Umbilical cord (tissue), 2 donors: ENCODE data around the gene LILRB3. TPM values are rescaled to one million over a fixed set of nuclear protein-coding genes. Genes with fewer than 3 reads are reported as not detected.
"Not testable (repeated sequence)": the region's sequence is repeated elsewhere in the genome, so short reads cannot be mapped to it uniquely, and the experiment has no call there.

Source experiments
- DNase-seq: peaks from one replicate; pipeline ENCODE4 v3.0.0-alpha.2; 2015; ENCODE audit warnings: low spot score
- total RNA-seq: library from RNA; depleted of rRNA; stranded (reverse); fragments of >200 nt; gene quantifications from one replicate; pipeline ENCODE4 v1.2.3, GENCODE V29; 2014; ENCODE audit warnings: low replicate concordance; ENCODE audit not compliant: insufficient read depth

The LILRB3 gene
- total RNA-seq, 1 donor from 2014 or later: 0.96 TPM

GRCh38 chr19:54190503-54191010 is 32.2 kb downstream of the LILRB3 start:
- DNase-seq: peak; percentile 100

DNA sequence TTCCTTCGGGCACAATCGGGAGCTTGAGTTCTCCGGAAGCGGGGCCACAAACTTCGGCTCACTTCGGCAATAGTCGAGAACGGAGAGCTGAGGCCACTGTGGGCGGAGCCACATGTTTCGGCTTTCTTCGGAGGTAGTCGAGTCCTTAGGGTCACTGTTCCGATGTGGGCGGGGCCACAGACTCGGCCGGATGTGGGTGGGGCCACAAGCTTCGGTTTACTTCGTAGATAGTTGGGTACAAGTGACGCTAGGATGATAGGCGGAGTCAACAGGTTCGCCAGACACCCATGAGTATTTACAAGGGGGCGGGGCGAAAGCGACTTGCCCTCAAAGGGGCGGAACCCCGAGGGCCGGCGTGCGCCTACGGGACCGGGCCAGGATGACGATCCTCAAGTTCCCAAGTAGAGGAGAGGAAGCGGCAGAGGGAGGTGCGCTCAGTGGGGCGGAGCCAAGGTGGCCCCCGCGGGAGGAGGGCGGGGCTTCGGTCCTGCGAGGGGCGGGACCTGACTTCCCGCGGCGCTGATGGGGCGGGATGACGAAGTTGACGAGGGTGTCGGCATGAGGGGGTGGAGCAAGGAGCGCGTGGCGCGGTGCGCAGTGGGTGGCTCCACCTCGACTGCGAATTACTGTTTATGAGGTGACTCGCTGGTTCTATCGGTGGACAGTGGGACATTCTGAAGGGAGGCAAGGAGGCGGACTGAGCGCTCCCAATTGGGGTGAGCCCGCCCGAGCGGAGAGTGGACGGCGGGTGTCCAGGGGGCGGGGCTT is 32.9 kb downstream of the LILRB3 start:
- peak; percentile 100 for DNase-seq

DNA sequence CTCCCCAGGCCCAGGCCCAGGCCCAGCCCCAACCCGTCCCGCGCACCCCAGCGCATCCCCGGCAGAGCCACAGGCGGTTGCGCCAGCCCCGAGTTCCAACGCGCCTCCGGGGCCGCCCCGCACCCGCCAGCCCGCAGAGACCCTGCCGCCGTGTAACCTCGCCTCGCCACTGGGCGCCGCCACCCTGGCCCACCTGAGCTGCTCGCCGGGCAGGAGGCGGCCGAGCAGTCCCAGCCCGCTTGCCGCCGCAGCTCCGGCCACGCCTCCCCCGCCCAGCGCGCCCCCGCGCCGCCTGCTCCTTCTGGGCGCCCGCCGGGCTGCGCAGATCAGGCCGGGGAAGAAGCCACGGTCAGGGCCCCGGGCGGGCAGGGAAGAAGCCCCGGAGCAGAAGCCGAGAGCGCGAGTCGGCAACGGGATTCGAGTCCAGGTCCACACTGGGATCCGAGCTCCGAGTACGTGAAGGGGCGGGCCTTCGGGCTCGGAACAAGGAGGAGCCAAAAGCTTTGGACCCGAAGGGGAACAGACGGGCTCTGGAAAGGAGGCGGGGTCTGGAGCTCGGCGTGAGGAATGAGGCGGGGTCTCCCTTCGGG is 33.6 kb downstream of the LILRB3 start, which contains the start of gene MBOAT7:
Gene MBOAT7, minus strand, starts transcription at position 436 of the 590 bp plus-strand sequence. CDS start 1,072 bp downstream, outside the sequence.
- no peak for DNase-seq

- DNase-seq: peak; percentile 46
Measured at GRCh38 chr19:54188215-54188871, 34.5 kb downstream of the LILRB3 start.

DNA sequence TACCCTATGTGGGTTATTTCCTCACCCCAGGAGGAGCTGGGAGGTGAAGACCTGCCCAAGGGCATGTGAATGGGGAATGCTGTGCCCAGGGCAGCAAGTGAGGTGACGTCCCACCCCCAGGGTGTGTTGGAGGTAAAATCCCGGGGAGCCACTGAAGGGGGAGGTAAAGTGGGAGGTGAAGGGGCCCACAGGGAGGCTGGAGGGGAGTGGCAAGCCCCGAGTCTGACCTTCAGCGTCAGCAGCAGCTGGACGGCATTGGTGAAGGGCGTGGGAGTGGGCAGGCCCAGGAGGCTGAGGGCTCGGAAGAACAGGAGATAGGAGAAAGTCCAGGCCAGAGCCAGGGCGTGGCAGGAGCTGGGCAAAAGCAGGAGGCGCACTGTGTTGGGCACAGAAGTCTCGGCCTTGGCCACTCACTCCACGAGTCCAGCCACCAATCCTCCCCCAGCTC is 35.8 kb downstream of the LILRB3 start:
- no peak for DNase-seq

GRCh38 chr19:54186351-54186750 is 36.5 kb downstream of the LILRB3 start:
- no peak for DNase-seq

GRCh38 chr19:54183431-54183830 is 39.4 kb downstream of the LILRB3 start:
- DNase-seq: no peak

GRCh38 chr19:54181894-54182293 is 40.9 kb downstream of the LILRB3 start:
- DNase-seq: not testable (repeated sequence)

GRCh38 chr19:54180691-54181091 is 42.1 kb downstream of the LILRB3 start:
- no peak for DNase-seq

GRCh38 chr19:54179921-54180461 is 42.8 kb downstream of the LILRB3 start:
- peak; percentile 65 for DNase-seq

DNA sequence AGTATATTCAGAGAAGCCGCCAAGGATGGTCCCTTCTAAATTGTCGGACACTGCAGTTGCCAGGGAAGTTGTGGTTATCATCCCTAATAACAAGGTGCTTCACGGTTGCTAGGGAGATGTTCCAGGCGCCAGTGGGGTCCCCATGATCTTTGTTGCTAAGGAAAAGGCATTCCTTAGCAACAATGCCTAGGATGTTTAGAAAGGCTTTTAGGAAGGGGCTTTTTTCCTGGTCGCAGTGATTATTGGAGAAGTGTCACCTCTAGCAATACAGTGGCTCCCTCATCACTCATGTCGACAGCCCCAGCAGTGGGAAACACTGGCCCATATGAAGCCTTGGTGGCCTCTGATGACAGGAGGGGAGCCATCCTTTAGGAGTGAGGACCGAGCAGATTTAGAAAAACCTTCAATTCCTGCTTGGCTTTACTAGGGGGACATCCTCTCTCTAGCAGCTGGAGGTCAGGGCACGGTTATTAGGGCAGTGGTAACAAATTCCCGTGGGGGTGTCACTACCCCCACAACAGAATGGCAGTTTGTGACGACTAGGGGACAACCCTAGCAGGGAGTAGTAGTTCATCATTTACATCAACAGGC is 43.5 kb downstream of the LILRB3 start:
- no peak for DNase-seq

DNA sequence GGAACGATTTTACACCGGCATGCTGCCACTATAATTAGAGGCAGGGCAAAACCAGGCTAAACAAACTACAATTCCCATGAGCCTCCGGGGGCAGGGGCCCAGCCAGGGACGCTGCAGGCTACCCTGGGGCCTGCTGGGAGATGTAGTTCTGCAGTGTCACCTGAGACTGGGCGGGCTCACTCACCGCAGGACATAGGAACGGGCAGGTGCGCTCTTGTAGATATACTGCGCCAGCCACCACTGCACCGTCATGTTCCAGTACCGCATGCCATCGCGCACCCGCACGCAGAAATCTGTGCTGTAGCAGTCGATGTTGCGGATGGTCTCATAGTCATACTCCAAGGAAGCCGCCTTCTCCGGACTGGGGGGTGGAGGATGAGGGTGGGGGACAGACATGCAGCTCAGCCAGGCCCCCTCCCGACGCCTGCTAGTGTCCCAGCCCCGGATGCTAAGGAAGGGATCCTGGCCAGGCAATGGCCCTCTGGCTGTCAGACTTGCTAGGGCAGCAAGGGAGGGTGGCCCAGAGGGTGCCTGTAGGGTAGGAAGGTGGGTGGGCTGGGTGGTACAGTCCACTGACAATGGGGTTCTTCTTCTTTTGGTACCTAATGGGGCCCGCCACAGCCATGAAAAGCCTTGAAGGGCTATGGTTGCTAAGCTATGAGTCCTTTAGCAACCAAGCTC is 44.1 kb downstream of the LILRB3 start:
- DNase-seq: no peak

GRCh38 chr19:54173951-54174834 is 48.6 kb downstream of the LILRB3 start:
- no peak for DNase-seq

GRCh38 chr19:54173359-54173699 is 49.5 kb downstream of the LILRB3 start:
- no peak for DNase-seq

- peak; percentile 32 for DNase-seq
Measured at GRCh38 chr19:54172471-54173358, 50.1 kb downstream of the LILRB3 start, which contains the start of gene TMC4. Gene TMC4, minus strand, starts transcription at chr19:54173160. Its CDS starts 43 bp downstream, at chr19:54173117.

DNA sequence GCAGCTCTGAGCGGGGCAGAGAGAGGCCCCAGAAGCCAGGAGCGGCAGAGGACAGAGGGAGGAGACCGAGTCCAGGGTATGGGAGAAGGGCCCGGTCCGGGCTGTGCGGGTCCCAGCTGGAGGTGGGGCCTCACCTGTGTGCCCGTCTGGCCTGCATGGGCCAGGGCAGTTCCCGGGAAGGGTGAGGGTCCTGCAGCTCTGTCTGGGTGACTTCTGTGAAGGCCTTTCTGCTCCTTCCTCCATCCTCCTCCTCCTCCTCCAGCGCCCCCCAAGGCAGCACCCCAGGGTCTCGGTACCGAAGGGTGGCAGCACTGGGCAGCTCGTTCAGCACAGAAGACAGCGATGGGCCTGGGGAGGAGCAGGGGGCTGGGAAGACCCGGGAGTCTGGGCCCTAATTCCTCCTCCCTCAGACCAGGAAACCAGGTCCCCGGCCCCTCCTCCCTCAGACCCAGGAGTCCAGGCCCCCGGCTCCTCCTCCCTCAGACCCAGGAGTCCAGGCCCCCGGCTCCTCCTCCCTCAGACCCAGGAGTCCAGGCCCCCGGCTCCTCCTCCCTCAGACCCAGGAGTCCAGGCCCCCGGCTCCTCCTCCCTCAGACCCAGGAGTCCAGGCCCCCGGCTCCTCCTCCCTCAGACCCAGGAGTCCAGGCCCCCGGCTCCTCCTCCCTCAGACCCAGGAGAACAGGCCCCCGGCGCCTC is 50.9 kb downstream of the LILRB3 start:
- not testable (repeated sequence) for DNase-seq

DNA sequence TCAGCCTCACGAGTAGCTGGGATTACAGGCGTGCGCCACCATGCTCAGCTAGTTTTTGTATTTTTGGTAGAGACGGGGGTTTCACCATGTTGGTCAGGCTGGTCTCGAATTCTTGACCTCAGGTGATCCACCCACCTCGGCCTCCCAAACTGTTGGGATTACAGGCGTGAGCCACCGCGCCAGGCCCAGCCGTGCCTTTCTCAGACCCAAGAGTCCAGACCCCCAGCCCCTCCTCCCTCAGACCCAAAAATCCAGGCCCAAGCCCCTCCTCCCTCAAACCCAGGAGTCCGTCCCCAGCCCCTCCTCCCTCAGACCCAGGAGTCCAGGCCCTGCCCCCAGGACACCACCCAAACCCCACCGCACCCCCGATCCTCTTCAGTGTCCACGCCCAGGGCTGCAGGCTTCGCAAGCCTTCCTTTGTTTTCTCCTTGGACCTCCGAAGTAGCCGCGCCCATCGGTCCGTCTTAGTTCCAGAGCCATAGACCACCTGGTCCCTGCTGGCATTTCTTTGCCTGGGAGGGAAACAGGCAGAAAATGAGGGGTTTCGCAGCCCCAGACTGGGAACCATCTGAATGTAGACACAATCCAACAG is 53.6 kb downstream of the LILRB3 start:
- no peak for DNase-seq
